Neural progenitor cell (in vitro differentiated cells): Measurements from ENCODE around the gene DHRS7.

Experiments used
- CTCF ChIP-seq: fragments of 200-600 bp; sonication (generic); IDR thresholded peaks from 2 replicates; pipeline ENCODE4 v1.5.1; 2017; ENCODE audit warnings: antibody characterized with exemption, mild to moderate bottlenecking
- EZH2 ChIP-seq: fragments of 200-600 bp; sonication (generic); IDR thresholded peaks from 2 replicates; pipeline ENCODE4 v1.6.1; 2017; ENCODE audit warnings: antibody characterized with exemption, mild to moderate bottlenecking, moderate library complexity
- EZH2phosphoT487 ChIP-seq: fragments of 200-600 bp; sonication (generic); IDR thresholded peaks from 2 replicates; pipeline ENCODE4 v1.6.1; 2017; ENCODE audit warnings: antibody characterized with exemption

DNA sequence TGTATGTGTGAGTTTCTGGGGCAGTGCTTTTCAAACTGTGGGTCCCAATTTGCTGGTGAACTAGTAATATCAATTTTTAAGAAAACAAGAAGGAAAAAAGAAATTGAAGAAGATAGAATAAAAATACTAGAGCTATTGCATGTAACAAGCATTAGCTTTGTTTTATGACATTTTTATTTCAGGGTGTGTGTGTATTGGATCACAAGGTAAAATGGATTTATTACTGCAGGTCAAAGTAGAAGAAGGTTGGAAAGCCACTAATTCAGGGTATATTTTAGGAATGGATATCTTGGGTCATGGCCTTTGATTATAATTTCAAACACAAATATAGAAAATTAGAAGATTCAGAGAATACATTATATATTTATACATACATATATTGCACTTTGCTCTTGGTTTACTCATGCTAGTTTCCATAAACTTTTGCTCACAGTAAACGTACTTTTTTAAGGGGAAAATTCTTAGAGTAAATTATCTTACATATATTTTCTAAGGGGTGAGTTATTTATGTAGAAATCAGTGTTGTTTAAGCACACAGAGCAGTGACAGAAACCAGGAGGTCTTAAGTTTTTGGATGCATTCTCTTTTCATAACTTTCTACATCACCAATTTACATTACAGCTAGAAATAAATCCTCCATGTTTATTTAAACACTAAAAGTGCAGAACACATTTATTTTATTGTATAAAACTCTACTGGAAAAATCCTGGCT lies 49.4 kb upstream of the DHRS7 start:
- no peak for TF ChIP-seq EZH2phosphoT487
- no peak for TF ChIP-seq CTCF
- TF ChIP-seq EZH2: no peak
